GM10266 (cell line): ENCODE data around the gene KCNJ14.
A peak's percentile ranks its signal among the peaks of the same experiment; 100 is the strongest.

Experiments used
- DNase-seq: peaks from one replicate; pipeline ENCODE4 v3.0.0; 2012; ENCODE audit errors: extremely low spot score
- CTCF ChIP-seq: IDR thresholded peaks from 2 replicates; pipeline ENCODE4 v1.5.1; 2012; ENCODE audit warnings: mild to moderate bottlenecking, low read depth; ENCODE audit not compliant: control insufficient read depth, insufficient read depth; ENCODE audit errors: missing control alignments

The KCNJ14 gene

GRCh38 chr19:48455171-48455907 lies at the start of gene KCNJ14:
KCNJ14 (plus strand) TSS chr19:48455574; CDS start chr19:48461725, 6,151 bp downstream.
- no peak for TF ChIP-seq CTCF
- no peak for DNase-seq

- no peak for TF ChIP-seq CTCF
- peak; percentile 36 for DNase-seq
These were observed 49.5 kb upstream of the KCNJ14 start for GRCh38 chr19:48405850-48406249.

- DNase-seq: no peak
- no peak for TF ChIP-seq CTCF
These were observed 41.3 kb upstream of the KCNJ14 start for GRCh38 chr19:48413879-48414587.

- TF ChIP-seq CTCF: no peak
- DNase-seq: peak; percentile 73
These were observed 40.0 kb upstream of the KCNJ14 start for GRCh38 chr19:48415395-48415794.

GRCh38 chr19:48415806-48416221 lies 39.6 kb upstream of the KCNJ14 start:
- DNase-seq: no peak
- TF ChIP-seq CTCF: no peak

GRCh38 chr19:48417421-48417820 lies 38.0 kb upstream of the KCNJ14 start:
- no peak for DNase-seq
- no peak for TF ChIP-seq CTCF
